Tibial artery (tissue), 4 donors: Measurements from ENCODE around the gene ARSG.

Experiments
- DNase-seq, 2 donors: peaks; one replicate each; pipeline ENCODE4 v3.0.0-alpha.2; 2019
- H3K27ac ChIP-seq, 2 donors: fragments of 200-600 bp; sonication (generic) in 1 of 2; 1 replicate in 1 of 2; 2 replicates in 1 of 2; pipeline ENCODE4 v1.5.1; 2018 to 2019; ENCODE audit warnings: mild to moderate bottlenecking in 1 of 2
- H3K27me3 ChIP-seq, 2 donors: fragments of 200-600 bp; sonication (generic) in 1 of 2; one replicate each; pipeline versions ENCODE4 v1.5.1 to v1.6.0; 2016 to 2019
- H3K36me3 ChIP-seq, 3 donors: fragments of 200-600 bp; sonication (generic) in 2 of 3; one replicate each; pipeline ENCODE4 v1.5.1; 2016 to 2019; ENCODE audit warnings: mild to moderate bottlenecking in 2 of 3
- H3K4me1 ChIP-seq, 4 donors: fragments of 200-600 bp; sonication (generic) in 2 of 4; 1 replicate in 3 of 4; 2 replicates in 1 of 4; pipeline ENCODE4 v1.5.1; 2016 to 2019
- H3K4me3 ChIP-seq, 2 donors: fragments of 200-600 bp; sonication (generic) in 1 of 2; 1 replicate in 1 of 2; 2 replicates in 1 of 2; pipeline ENCODE4 v1.5.1; 2018 to 2019; ENCODE audit warnings: mild to moderate bottlenecking in 2 of 2
- H3K9me3 ChIP-seq, 3 donors: fragments of 200-600 bp; sonication (generic) in 1 of 3; one replicate each; pipeline ENCODE4 v1.5.1; 2016 to 2019
- intact Hi-C: fragments of 100-400 bp; cut with DNase I; formaldehyde crosslinking; loops from one replicate; pipeline ENCODE4 v1.15.0; 2023; ENCODE audit warnings: low total_unique reads
- TF ChIP-seq, protein P1 (sequence below), 2 experiments: fragments of 200-600 bp in 1 of 2; fragments of 450-650 bp in 1 of 2; IDR thresholded peaks; one replicate each; pipeline ENCODE4 v1.5.1; 2017 to 2019; ENCODE audit warnings: antibody characterized with exemption in 2 of 2, mild to moderate bottlenecking in 1 of 2, moderate library complexity in 1 of 2

ARSG gene

GRCh38 chr17:68450391-68450790 lies 159.1 kb downstream of the ARSG start:
- no peak overlapping the region for H3K4me3 ChIP-seq
- no peaks in the 10 kb centered on the region for H3K27me3 ChIP-seq
- TF ChIP-seq, protein P1, sequence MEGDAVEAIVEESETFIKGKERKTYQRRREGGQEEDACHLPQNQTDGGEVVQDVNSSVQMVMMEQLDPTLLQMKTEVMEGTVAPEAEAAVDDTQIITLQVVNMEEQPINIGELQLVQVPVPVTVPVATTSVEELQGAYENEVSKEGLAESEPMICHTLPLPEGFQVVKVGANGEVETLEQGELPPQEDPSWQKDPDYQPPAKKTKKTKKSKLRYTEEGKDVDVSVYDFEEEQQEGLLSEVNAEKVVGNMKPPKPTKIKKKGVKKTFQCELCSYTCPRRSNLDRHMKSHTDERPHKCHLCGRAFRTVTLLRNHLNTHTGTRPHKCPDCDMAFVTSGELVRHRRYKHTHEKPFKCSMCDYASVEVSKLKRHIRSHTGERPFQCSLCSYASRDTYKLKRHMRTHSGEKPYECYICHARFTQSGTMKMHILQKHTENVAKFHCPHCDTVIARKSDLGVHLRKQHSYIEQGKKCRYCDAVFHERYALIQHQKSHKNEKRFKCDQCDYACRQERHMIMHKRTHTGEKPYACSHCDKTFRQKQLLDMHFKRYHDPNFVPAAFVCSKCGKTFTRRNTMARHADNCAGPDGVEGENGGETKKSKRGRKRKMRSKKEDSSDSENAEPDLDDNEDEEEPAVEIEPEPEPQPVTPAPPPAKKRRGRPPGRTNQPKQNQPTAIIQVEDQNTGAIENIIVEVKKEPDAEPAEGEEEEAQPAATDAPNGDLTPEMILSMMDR (IDR thresholded peaks at IDR 0.05) = no peak
- peaks cover 0 to 14% (median 5%) of the 10 kb centered on the region in 4 donors for H3K4me1 ChIP-seq
- intact Hi-C loops = loop anchor here (10.0 kb wide), 1 partner anchor 206 kb away; the partner anchor contains the start of gene AMZ2
- no peak overlapping the region for H3K27ac ChIP-seq
- DNase-seq = no peak
- H3K9me3 ChIP-seq = no peaks in the 10 kb centered on the region
- peaks cover 55 to 72% (median 68%) of the 10 kb centered on the region in 3 donors for H3K36me3 ChIP-seq

- Histone ChIP-seq H3K27ac (no peak overlapping the region), H3K9me3 (no peaks in the 10 kb centered on the region), H3K4me3 (no peak overlapping the region), H3K27me3 (no peaks in the 10 kb centered on the region), H3K4me1 (peaks cover 0 to 18% (median 10%) of the 10 kb centered on the region in 4 donors), H3K36me3 (peaks cover 52 to 68% (median 64%) of the 10 kb centered on the region in 3 donors)
- TF ChIP-seq, protein P1 (IDR thresholded peaks at IDR 0.05) = no peak
- intact Hi-C loops = loop anchor here (10.0 kb wide), 1 partner anchor 206 kb away; the partner anchor contains the start of gene AMZ2
- no peak for DNase-seq
These were observed 159.5 kb downstream of the ARSG start for GRCh38 chr17:68450801-68451200.

DNA sequence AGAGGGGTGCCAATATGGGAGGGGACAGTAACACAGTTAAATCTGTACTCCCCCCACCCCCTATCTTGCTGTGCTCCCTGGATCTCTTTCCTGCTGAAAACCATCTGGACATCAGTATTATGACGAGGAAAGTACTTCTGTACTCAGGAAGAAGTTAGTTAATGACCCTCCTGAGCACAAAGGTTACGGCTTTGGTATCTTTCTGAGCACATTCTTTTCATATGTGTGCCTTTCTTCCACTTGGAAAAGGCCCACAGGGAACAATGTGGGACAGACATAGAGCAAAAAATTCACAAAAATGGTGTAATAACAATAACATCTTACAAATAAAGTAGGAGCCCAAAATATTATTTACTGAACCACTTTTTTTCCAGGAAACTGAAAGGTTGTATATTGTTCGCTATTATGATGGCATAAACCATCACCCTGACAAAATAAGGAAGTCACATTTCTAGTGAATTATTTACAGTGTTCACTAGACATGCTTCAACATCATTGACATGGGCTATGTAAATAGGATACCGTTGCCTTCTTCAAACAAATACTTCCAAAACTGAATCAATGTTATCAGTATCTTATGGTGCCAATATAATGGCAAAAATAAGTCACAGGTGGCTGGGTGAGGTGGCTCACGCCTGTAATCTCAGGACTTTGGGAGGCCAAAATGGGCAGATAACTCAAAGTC lies 160.5 kb downstream of the ARSG start:
- H3K9me3 ChIP-seq = no peaks in the 10 kb centered on the region
- TF ChIP-seq, protein P1 (IDR thresholded peaks at IDR 0.05) = no peak
- H3K27ac ChIP-seq = no peak overlapping the region
- peaks cover 0 to 25% (median 15%) of the 10 kb centered on the region in 4 donors for H3K4me1 ChIP-seq
- no peak for DNase-seq
- H3K4me3 ChIP-seq = no peak overlapping the region
- H3K36me3 ChIP-seq = peaks cover 46 to 59% (median 53%) of the 10 kb centered on the region in 3 donors
- intact Hi-C loops = loop anchor here (10.0 kb wide), 1 partner anchor 207 kb away; the partner anchor contains the start of gene AMZ2
- no peaks in the 10 kb centered on the region for H3K27me3 ChIP-seq

- H3K27ac ChIP-seq = no peak overlapping the region
- no peaks in the 10 kb centered on the region for H3K27me3 ChIP-seq
- H3K9me3 ChIP-seq = no peaks in the 10 kb centered on the region
- intact Hi-C loops = loop anchor here (10.0 kb wide), 1 partner anchor 208 kb away; the partner anchor contains the start of gene AMZ2
- peaks cover 36 to 49% (median 46%) of the 10 kb centered on the region in 3 donors for H3K36me3 ChIP-seq
- peaks cover 0 to 25% (median 15%) of the 10 kb centered on the region in 4 donors for H3K4me1 ChIP-seq
- DNase-seq = no peak
- no peak overlapping the region for H3K4me3 ChIP-seq
- TF ChIP-seq, protein P1 (IDR thresholded peaks at IDR 0.05) = no peak
These were observed 161.5 kb downstream of the ARSG start for GRCh38 chr17:68452724-68453290.

- Histone ChIP-seq H3K4me1 (peaks cover 0 to 31% (median 17%) of the 10 kb centered on the region in 4 donors), H3K27me3 (no peaks in the 10 kb centered on the region), H3K4me3 (no peak overlapping the region), H3K36me3 (peaks cover 23 to 37% (median 33%) of the 10 kb centered on the region in 3 donors), H3K9me3 (no peaks in the 10 kb centered on the region), H3K27ac (peak overlapping the region in 1 of 2 donors; percentile 29)
- intact Hi-C loops = loop anchor here (10.0 kb wide), 1 partner anchor 209 kb away; the partner anchor contains the start of gene AMZ2
- no peak for DNase-seq
- TF ChIP-seq, protein P1 (IDR thresholded peaks at IDR 0.05) = no peak
These were observed 162.8 kb downstream of the ARSG start for GRCh38 chr17:68453991-68454665.
